Mammary epithelial cell (primary cell): ENCODE measurements around the gene WFDC12.

ENCODE experiments used
- EZH2 ChIP-seq: IDR thresholded peaks from 2 replicates; pipeline ENCODE4 v1.6.1; 2012; ENCODE audit warnings: low read length, inconsistent platforms, borderline replicate concordance
- TF ChIP-seq, protein P1 (sequence below), 2 donors: IDR thresholded peaks in 1 of 2; conservative IDR thresholded peaks in 1 of 2; 2 replicates each; pipeline ENCODE4 v1.5.1; 2011 to 2012; ENCODE audit warnings: inconsistent platforms in 2 of 2, low read length in 2 of 2, mild to moderate bottlenecking in 2 of 2, control low read depth in 1 of 2, low read depth in 1 of 2; ENCODE audit not compliant: insufficient read depth in 1 of 2; ENCODE audit errors: extremely low read depth in 1 of 2

DNA sequence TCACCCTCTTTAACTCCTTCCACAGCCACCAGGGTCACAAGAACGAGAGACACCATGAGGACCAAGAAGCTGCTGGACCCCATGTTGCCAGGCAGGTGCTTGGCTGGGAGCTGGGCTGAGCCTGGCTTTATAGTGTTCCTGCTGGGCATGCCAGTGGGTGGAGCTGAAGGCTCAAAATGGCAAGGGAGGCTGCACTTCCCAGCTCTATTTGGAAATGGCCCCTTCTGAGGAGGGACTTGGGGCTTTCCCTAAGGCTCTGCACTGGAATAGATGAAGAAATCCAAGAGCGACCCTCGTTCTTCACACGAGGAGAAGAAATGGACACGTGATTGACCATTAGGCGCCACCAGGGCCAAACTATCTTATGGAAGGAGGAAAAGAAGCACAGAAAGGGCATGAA, at the start of gene WFDC12:
- TF ChIP-seq, protein P1, sequence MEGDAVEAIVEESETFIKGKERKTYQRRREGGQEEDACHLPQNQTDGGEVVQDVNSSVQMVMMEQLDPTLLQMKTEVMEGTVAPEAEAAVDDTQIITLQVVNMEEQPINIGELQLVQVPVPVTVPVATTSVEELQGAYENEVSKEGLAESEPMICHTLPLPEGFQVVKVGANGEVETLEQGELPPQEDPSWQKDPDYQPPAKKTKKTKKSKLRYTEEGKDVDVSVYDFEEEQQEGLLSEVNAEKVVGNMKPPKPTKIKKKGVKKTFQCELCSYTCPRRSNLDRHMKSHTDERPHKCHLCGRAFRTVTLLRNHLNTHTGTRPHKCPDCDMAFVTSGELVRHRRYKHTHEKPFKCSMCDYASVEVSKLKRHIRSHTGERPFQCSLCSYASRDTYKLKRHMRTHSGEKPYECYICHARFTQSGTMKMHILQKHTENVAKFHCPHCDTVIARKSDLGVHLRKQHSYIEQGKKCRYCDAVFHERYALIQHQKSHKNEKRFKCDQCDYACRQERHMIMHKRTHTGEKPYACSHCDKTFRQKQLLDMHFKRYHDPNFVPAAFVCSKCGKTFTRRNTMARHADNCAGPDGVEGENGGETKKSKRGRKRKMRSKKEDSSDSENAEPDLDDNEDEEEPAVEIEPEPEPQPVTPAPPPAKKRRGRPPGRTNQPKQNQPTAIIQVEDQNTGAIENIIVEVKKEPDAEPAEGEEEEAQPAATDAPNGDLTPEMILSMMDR (conservative IDR thresholded peaks at IDR 0.05 in 1 of 2, IDR thresholded peaks at IDR 0.05 in 1 of 2; ENCODE audit: extremely low read depth in 1 of 2, insufficient read depth in 1 of 2, low read depth in 1 of 2, low read length in 2 of 2), result no peak
- no peak for TF ChIP-seq EZH2
